ENCODE results near the gene OSBPL3.

DNA sequence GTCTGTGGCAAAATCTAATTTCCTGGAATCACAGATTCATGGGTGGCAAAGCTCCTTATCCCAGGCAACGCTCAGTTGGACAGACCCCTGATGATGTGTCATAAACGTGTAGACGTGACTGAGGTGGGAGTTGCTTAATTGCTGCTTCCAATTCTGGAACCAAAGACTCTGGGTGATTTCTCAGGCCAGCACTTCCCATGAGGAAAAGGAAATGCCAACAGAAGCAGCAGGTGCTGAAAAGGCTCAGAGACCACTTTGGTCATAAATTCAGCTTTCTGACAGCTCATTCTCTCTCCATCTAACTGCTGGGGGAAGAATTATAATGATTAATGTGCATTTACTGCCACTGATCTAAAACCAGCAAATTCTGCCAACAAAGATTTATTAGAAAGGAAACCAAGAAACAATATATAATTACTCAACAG lies 88.7 kb downstream of the OSBPL3 start:
- TF ChIP-seq, protein P1, sequence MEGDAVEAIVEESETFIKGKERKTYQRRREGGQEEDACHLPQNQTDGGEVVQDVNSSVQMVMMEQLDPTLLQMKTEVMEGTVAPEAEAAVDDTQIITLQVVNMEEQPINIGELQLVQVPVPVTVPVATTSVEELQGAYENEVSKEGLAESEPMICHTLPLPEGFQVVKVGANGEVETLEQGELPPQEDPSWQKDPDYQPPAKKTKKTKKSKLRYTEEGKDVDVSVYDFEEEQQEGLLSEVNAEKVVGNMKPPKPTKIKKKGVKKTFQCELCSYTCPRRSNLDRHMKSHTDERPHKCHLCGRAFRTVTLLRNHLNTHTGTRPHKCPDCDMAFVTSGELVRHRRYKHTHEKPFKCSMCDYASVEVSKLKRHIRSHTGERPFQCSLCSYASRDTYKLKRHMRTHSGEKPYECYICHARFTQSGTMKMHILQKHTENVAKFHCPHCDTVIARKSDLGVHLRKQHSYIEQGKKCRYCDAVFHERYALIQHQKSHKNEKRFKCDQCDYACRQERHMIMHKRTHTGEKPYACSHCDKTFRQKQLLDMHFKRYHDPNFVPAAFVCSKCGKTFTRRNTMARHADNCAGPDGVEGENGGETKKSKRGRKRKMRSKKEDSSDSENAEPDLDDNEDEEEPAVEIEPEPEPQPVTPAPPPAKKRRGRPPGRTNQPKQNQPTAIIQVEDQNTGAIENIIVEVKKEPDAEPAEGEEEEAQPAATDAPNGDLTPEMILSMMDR (IDR thresholded peaks at IDR 0.05) = no peak
- no peak for TF ChIP-seq SP1 (CRISPR knock-in tag; conservative IDR thresholded peaks at IDR 0.05)
- TF ChIP-seq, protein P2, sequence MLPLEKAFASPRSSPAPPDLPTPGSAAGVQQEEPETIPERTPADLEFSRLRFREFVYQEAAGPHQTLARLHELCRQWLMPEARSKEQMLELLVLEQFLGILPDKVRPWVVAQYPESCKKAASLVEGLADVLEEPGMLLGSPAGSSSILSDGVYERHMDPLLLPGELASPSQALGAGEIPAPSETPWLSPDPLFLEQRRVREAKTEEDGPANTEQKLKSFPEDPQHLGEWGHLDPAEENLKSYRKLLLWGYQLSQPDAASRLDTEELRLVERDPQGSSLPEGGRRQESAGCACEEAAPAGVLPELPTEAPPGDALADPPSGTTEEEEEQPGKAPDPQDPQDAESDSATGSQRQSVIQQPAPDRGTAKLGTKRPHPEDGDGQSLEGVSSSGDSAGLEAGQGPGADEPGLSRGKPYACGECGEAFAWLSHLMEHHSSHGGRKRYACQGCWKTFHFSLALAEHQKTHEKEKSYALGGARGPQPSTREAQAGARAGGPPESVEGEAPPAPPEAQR (CRISPR knock-in tag; IDR thresholded peaks at IDR 0.05) = no peak
- no peak for TF ChIP-seq ZNF396 (CRISPR knock-in tag; IDR thresholded peaks at IDR 0.05; ENCODE audit: borderline replicate concordance)
- no peak for TF ChIP-seq TEAD1 (CRISPR knock-in tag; IDR thresholded peaks at IDR 0.05)
- TF ChIP-seq, protein P3, sequence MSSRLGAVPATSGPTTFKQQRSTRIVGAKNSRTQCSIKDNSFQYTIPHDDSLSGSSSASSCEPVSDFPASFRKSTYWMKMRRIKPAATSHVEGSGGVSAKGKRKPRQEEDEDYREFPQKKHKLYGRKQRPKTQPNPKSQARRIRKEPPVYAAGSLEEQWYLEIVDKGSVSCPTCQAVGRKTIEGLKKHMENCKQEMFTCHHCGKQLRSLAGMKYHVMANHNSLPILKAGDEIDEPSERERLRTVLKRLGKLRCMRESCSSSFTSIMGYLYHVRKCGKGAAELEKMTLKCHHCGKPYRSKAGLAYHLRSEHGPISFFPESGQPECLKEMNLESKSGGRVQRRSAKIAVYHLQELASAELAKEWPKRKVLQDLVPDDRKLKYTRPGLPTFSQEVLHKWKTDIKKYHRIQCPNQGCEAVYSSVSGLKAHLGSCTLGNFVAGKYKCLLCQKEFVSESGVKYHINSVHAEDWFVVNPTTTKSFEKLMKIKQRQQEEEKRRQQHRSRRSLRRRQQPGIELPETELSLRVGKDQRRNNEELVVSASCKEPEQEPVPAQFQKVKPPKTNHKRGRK (CRISPR knock-in tag; IDR thresholded peaks at IDR 0.05; ENCODE audit: borderline replicate concordance) = no peak
- TF ChIP-seq, protein P4, sequence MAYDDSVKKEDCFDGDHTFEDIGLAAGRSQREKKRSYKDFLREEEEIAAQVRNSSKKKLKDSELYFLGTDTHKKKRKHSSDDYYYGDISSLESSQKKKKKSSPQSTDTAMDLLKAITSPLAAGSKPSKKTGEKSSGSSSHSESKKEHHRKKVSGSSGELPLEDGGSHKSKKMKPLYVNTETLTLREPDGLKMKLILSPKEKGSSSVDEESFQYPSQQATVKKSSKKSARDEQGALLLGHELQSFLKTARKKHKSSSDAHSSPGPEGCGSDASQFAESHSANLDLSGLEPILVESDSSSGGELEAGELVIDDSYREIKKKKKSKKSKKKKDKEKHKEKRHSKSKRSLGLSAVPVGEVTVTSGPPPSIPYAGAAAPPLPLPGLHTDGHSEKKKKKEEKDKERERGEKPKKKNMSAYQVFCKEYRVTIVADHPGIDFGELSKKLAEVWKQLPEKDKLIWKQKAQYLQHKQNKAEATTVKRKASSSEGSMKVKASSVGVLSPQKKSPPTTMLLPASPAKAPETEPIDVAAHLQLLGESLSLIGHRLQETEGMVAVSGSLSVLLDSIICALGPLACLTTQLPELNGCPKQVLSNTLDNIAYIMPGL (CRISPR knock-in tag; IDR thresholded peaks at IDR 0.05) = no peak
- no peak for TF ChIP-seq FOXJ3 (CRISPR knock-in tag; IDR thresholded peaks at IDR 0.05; ENCODE audit: borderline replicate concordance)
- TF ChIP-seq, protein P5, sequence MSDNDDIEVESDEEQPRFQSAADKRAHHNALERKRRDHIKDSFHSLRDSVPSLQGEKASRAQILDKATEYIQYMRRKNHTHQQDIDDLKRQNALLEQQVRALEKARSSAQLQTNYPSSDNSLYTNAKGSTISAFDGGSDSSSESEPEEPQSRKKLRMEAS (CRISPR knock-in tag; IDR thresholded peaks at IDR 0.05) = no peak
- TF ChIP-seq, protein P6, sequence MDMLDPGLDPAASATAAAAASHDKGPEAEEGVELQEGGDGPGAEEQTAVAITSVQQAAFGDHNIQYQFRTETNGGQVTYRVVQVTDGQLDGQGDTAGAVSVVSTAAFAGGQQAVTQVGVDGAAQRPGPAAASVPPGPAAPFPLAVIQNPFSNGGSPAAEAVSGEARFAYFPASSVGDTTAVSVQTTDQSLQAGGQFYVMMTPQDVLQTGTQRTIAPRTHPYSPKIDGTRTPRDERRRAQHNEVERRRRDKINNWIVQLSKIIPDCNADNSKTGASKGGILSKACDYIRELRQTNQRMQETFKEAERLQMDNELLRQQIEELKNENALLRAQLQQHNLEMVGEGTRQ (CRISPR knock-in tag; IDR thresholded peaks at IDR 0.05) = no peak
- TF ChIP-seq CREB1 (CRISPR knock-in tag; IDR thresholded peaks at IDR 0.05) = no peak
- no peak for TF ChIP-seq ZNF423 (CRISPR knock-in tag; IDR thresholded peaks at IDR 0.05)
